A549 (cell line): Measurements from ENCODE around the gene TRMT2A. TPM values are rescaled to one million over a fixed set of nuclear protein-coding genes. Genes with fewer than 3 reads are reported as not detected.

ENCODE experiments used
- ATAC-seq, 2 experiments: fragments of 200-7000 bp in 1 of 2; fragments of >200 bp in 1 of 2; cut with Nextera tagmentation in 1 of 2; cut with Tn5 transposase in 1 of 2; 3 replicates each; pipeline versions ENCODE4 v1.8.0 to v1.9.1; 2018 to 2020; ENCODE audit warnings: mild to moderate bottlenecking in 1 of 2, moderate library complexity in 1 of 2
- CTCF ChIA-PET: fragments of 300-600 bp; sonication (Branson Sonifier 250); formaldehyde crosslinking; extraction: SDS; loops from one replicate; lab custom pipeline; 2021; ENCODE audit warnings: antibody characterized with exemption, inconsistent platforms; lab: Yijun Ruan, JAX
- POLR2A ChIA-PET: fragments of 350-600 bp; formaldehyde crosslinking; extraction: SDS; loops from one replicate; lab custom pipeline; 2021; ENCODE audit warnings: antibody characterized with exemption, inconsistent platforms; lab: Yijun Ruan, JAX
- DNase-seq, 2 experiments: peaks; one replicate each; pipeline versions ENCODE4 v3.0.0 to v3.0.0-alpha.2; 2011 to 2016; ENCODE audit warnings: low read depth in 1 of 2, low spot score in 1 of 2
- FAIRE-seq: peaks from 2 replicates; lab custom pipeline; 2011; peaks lifted over from hg19 to GRCh38; lab: Jason Lieb, UNC
- H3K27ac ChIP-seq, 2 experiments: fragments of >200 bp; sonication (Bioruptor Twin); formaldehyde crosslinking; 3 replicates each; pipeline ENCODE4 v1.5.1; 2016 to 2017
- H3K4me1 ChIP-seq: fragments of >200 bp; sonication (Bioruptor Twin); formaldehyde crosslinking; 3 replicates; pipeline ENCODE4 v1.6.1; 2016
- H3K4me2 ChIP-seq: fragments of >200 bp; sonication (Bioruptor Twin); formaldehyde crosslinking; 3 replicates; pipeline ENCODE4 v1.6.1; 2016
- H3K4me3 ChIP-seq: fragments of >200 bp; sonication (Bioruptor Twin); formaldehyde crosslinking; 3 replicates; pipeline ENCODE4 v1.5.1; 2016
- H3K9me3 ChIP-seq: fragments of >200 bp; sonication (Bioruptor Twin); formaldehyde crosslinking; 3 replicates; pipeline ENCODE4 v1.6.1; 2016
- EHMT2 ChIP-seq: fragments of 200-600 bp; sonication (generic); IDR thresholded peaks from 2 replicates; pipeline ENCODE4 v1.6.1; 2016; ENCODE audit warnings: antibody characterized with exemption, low read depth, mild to moderate bottlenecking, moderate library complexity
- EP300 ChIP-seq, 2 experiments: fragments of >200 bp; sonication (Bioruptor Twin); formaldehyde crosslinking; IDR thresholded peaks; 2 replicates in 1 of 2; 3 replicates in 1 of 2; pipeline ENCODE4 v1.6.1; 2016 to 2017
- FOSL2 ChIP-seq, 2 experiments: fragments of 450-650 bp in 1 of 2; fragments of >200 bp in 1 of 2; sonication (Bioruptor Twin) in 1 of 2; formaldehyde crosslinking; IDR thresholded peaks; 2 replicates each; pipeline versions ENCODE4 v1.5.0 to v1.6.1; 2016 to 2020; ENCODE audit warnings: mild to moderate bottlenecking in 1 of 2, moderate library complexity in 1 of 2
- HMGXB4 ChIP-seq: fragments of 250-450 bp; sonication (Bioruptor Pico); IDR thresholded peaks from 2 replicates; pipeline ENCODE4 v1.5.0; 2021; ENCODE audit warnings: mild to moderate bottlenecking, moderate library complexity, borderline replicate concordance
- HOXA7 ChIP-seq: fragments of 250-450 bp; sonication (Bioruptor Pico); IDR thresholded peaks from 2 replicates; pipeline ENCODE4 v1.5.0; 2020; ENCODE audit warnings: mild to moderate bottlenecking, moderate library complexity
- HOXB5 ChIP-seq: fragments of 250-450 bp; sonication (Bioruptor Pico); IDR thresholded peaks from 2 replicates; pipeline ENCODE4 v1.5.0; 2020; ENCODE audit warnings: mild to moderate bottlenecking, moderate library complexity
- MAFK ChIP-seq: fragments of 450-650 bp; IDR thresholded peaks from 2 replicates; pipeline ENCODE4 v1.6.1; 2014; ENCODE audit not compliant: partially characterized antibody
- MAX ChIP-seq: IDR thresholded peaks from 2 replicates; pipeline ENCODE4 v1.6.1; 2012
- NFE2L2 ChIP-seq: fragments of 150-350 bp; conservative IDR thresholded peaks from 2 replicates; pipeline ENCODE4 v1.6.1; 2014; ENCODE audit warnings: low read length
- PHF8 ChIP-seq: fragments of 200-600 bp; sonication (generic); IDR thresholded peaks from 2 replicates; pipeline ENCODE4 v1.6.1; 2016; ENCODE audit warnings: low read depth, mild to moderate bottlenecking, antibody characterized with exemption, moderate library complexity, borderline replicate concordance
- POLR2A ChIP-seq: IDR thresholded peaks from 2 replicates; pipeline ENCODE4 v1.6.1; 2012; ENCODE audit warnings: mild to moderate bottlenecking, low read length
- POLR2AphosphoS2 ChIP-seq: conservative IDR thresholded peaks from 2 replicates; pipeline ENCODE4 v1.6.1; 2012; ENCODE audit warnings: low read length, improper control_type of control experiment, inconsistent platforms
- RAD21 ChIP-seq, 2 experiments: fragments of >200 bp in 1 of 2; sonication (Bioruptor Twin) in 1 of 2; formaldehyde crosslinking in 1 of 2; IDR thresholded peaks in 1 of 2; conservative IDR thresholded peaks in 1 of 2; 2 replicates in 1 of 2; 3 replicates in 1 of 2; pipeline ENCODE4 v1.6.1; 2012 to 2018; ENCODE audit warnings: inconsistent platforms in 1 of 2
- RCOR1 ChIP-seq: fragments of 150-350 bp; IDR thresholded peaks from 2 replicates; pipeline ENCODE4 v1.6.1; 2014; ENCODE audit warnings: antibody characterized with exemption, low read length, low read depth
- RNF2 ChIP-seq: fragments of 200-600 bp; sonication (generic); IDR thresholded peaks from 2 replicates; pipeline ENCODE4 v1.6.1; 2016; ENCODE audit warnings: low read depth, mild to moderate bottlenecking, antibody characterized with exemption, moderate library complexity, borderline replicate concordance
- SMC3 ChIP-seq: fragments of >200 bp; sonication (Bioruptor Twin); formaldehyde crosslinking; IDR thresholded peaks from 3 replicates; pipeline ENCODE4 v1.6.1; 2018; ENCODE audit warnings: inconsistent platforms
- ZFP36 ChIP-seq: fragments of 450-650 bp; IDR thresholded peaks from 2 replicates; pipeline ENCODE4 v1.6.1; 2014; ENCODE audit warnings: borderline replicate concordance; ENCODE audit not compliant: partially characterized antibody
- ZNF302 ChIP-seq: fragments of 250-450 bp; sonication (Bioruptor Pico); IDR thresholded peaks from 2 replicates; pipeline ENCODE4 v1.9.0; 2021; ENCODE audit warnings: inconsistent platforms, mild to moderate bottlenecking, moderate library complexity
- ZSCAN20 ChIP-seq: fragments of 250-450 bp; sonication (Bioruptor Pico); IDR thresholded peaks from 2 replicates; pipeline ENCODE4 v1.8.0; 2022; ENCODE audit warnings: mild to moderate bottlenecking, moderate library complexity
- WGBS: methylation state at CpG from one replicate; pipeline ENCODE4 v1.1.6; 2017; ENCODE audit errors: missing lambda C conversion rate; 5-methylcytosine and 5-hydroxymethylcytosine counted together
- polyA plus RNA-seq, 4 experiments: library from polyadenylated mRNA; depleted of rRNA in 3 of 4; stranded (reverse); fragments of >200 nt; fragmentation: RNase III in 1 of 4; extraction: RNeasy Plus Mini Kit Qiagen cat#74134 plus additional on column Dnase treatment in 1 of 4; gene quantifications; 2 replicates in 3 of 4; 3 replicates in 1 of 4; pipeline ENCODE4 v1.2.3, GENCODE V29; 2011 to 2017
- TF ChIP-seq, protein P1 (sequence below): IDR thresholded peaks from 2 replicates; pipeline ENCODE4 v1.6.1; 2012; ENCODE audit warnings: low read depth, borderline replicate concordance
- TF ChIP-seq, protein P2 (sequence below): fragments of 250-450 bp; sonication (Bioruptor Pico); IDR thresholded peaks from 2 replicates; pipeline ENCODE4 v1.5.0; 2020; ENCODE audit warnings: low read depth, mild to moderate bottlenecking, moderate library complexity

Gene TRMT2A
- polyA plus RNA-seq, 2 of the 4 experiments (the other 2 are of a cell fraction) = 12.3 to 28.8 TPM

DNA sequence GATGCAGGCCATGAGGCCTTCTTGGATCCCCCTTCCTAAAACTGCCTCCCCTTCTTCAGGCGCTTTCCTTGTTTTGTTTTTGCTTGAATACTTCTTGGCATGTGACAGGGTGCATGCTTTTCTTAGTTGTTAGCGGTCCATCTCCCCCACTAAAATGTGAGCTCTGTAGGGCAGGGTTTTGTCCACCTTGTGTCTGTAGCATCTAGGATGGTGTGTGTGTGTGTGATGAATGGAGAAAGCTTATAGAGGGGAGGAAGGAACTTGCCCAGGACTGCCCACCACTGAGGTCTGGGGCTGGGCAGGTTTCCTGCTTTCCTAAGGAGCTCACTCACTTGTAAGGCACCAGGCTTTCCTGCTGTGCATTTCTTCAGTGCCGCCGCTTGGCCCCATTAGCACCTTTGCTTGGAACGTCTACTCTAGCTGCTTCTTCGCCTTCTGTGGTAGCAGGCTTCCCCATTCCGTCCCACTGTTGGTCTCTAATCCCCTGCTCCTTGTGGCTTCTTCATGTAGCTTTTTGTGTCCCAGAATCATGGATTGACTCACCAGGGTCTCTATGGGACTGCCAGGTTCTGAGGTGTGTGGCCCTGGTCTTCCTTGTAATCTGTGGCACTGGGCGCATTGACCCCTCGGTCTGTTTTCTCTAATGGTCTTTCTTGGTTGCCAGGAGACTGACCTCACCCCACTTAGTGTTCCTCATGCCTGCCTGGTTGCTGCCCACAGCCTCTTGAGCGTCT is 33.7 kb downstream of the TRMT2A start:
- ChIA-PET CTCF (interaction anchor here (2.5 kb wide), 1 partner anchor 28 kb away, joined by 7 read pairs; no protein-coding TSS in a partner anchor), POLR2A (no interaction called here)
- H3K4me3 ChIP-seq = no peak overlapping the region
- no peaks in the 10 kb centered on the region for H3K9me3 ChIP-seq
- peaks cover 16% of the 10 kb centered on the region; the same call in 2 of the 3 replicates for H3K4me1 ChIP-seq
- no peak overlapping the region for H3K27ac ChIP-seq
- H3K4me2 ChIP-seq = no peak overlapping the region
- WGBS = 95% methylated on average over 9 of the region's 10 CpGs
- TF ChIP-seq ZFP36 (no peak), MAFK (no peak), RNF2 (no peak), EHMT2 (no peak), HOXB5 (CRISPR knock-in tag) (no peak), POLR2A (no peak), ZSCAN20 (CRISPR knock-in tag) (no peak), HMGXB4 (no peak), FOSL2 (IDR thresholded peaks at IDR 0.05) (no peak), FOSL2 (CRISPR knock-in tag; IDR thresholded peaks at IDR 0.05) (no peak)
- TF ChIP-seq, protein P1, sequence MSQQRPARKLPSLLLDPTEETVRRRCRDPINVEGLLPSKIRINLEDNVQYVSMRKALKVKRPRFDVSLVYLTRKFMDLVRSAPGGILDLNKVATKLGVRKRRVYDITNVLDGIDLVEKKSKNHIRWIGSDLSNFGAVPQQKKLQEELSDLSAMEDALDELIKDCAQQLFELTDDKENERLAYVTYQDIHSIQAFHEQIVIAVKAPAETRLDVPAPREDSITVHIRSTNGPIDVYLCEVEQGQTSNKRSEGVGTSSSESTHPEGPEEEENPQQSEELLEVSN = no peak
- FAIRE-seq = no peak
- no peak for DNase-seq
- no peak for ATAC-seq

DNA sequence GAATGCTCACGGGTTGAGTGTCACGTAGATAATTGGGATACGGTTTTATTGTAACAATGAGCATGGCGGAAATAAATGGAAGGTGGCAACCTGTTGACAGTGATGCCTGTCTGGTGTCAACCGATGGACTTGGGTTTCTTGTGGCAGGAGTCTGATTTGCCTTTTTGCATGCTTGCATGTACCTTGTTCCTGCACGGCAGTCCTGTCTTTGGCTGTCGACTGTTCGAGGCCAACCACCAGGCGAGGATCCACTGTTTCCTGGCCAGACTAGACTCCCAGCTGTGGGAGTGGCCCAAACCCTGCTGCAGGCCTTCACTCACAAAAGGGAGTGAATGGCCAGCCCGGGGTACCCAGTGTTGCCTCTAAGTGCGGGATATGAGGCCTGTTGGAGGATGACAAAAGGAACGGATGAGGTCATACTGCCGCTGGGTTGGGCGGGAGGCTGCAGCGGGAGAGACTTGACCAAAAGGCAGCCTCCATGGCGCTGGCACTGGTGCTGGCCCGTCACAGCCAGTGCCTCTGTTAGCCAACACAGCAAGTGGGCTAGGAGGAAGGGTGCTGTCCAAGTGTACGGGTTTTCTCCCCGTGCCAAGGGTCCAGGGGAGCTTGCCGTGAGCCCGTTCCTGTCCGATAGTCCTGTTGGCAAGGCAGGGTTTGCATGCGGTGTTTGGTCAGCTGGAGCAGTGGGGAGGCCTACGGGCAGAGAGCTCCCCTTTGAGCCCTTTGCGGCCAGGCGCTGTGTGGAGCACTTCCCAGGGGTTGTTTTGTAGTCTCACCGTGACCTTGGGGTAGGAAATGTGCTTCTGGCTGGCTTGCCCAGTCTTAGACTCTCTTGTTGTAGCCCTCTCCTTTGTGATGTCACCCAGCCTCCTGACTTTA is 36.0 kb downstream of the TRMT2A start:
- Histone ChIP-seq H3K4me2 (peak overlapping the region; percentile 97), H3K4me3 (peak overlapping the region; percentile 61), H3K4me1 (peaks cover 16% of the 10 kb centered on the region; the same call in 2 of the 3 replicates), H3K9me3 (no peaks in the 10 kb centered on the region), H3K27ac (peak overlapping the region; percentile 96 to 100)
- CTCF ChIA-PET = interaction anchor here (2.5 kb wide), 1 partner anchor 30 kb away, joined by 7 read pairs; no protein-coding TSS in a partner anchor
- ATAC-seq = peak; percentile 6 to 9; a peak in 3 of 6 replicates
- POLR2A ChIA-PET = no interaction called here
- peak; percentile 5 to 30 for DNase-seq
- TF ChIP-seq MAX = peak; percentile 49; the same call in 1 of the 2 replicates
- TF ChIP-seq MAFK = no peak
- no peak for FAIRE-seq
- WGBS = 6% methylated on average over 12 of the region's 27 CpGs

DNA sequence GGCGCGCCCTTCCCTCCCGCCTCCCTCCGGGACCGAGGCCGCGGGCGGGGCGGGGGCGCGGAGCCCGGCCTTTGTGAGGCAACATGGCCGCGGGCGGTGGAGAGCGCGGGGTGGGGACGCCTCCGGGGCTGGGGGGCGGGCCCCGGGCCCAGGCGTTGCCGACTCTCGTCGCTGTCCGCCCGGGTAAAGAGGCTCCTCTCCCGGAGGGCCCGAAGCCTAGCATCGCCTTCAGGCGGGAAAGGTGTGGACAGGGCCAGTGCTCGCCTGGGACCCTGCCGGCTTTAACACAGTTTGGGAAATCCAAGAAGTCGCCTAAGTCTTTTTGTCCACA is 36.6 kb downstream of the TRMT2A start:
- CTCF ChIA-PET = no interaction called here

More for the DNA sequence above, 36.6 kb downstream of the TRMT2A start:
- Histone ChIP-seq H3K4me1 (peaks cover 16% of the 10 kb centered on the region; the same call in 2 of the 3 replicates), H3K4me3 (peak overlapping the region; percentile 61), H3K4me2 (peak overlapping the region; percentile 97), H3K27ac (peak overlapping the region; percentile 96 to 100), H3K9me3 (no peaks in the 10 kb centered on the region)
- TF ChIP-seq RCOR1 = no peak
- no peak for TF ChIP-seq ZSCAN20 (CRISPR knock-in tag)
- TF ChIP-seq POLR2AphosphoS2 = no peak
- no peak for TF ChIP-seq RNF2
- TF ChIP-seq NFE2L2 = no peak
- TF ChIP-seq SMC3 = no peak
- TF ChIP-seq FOSL2 (IDR thresholded peaks at IDR 0.05) = no peak
- no peak for TF ChIP-seq FOSL2 (CRISPR knock-in tag; IDR thresholded peaks at IDR 0.05)
- TF ChIP-seq, protein P2, sequence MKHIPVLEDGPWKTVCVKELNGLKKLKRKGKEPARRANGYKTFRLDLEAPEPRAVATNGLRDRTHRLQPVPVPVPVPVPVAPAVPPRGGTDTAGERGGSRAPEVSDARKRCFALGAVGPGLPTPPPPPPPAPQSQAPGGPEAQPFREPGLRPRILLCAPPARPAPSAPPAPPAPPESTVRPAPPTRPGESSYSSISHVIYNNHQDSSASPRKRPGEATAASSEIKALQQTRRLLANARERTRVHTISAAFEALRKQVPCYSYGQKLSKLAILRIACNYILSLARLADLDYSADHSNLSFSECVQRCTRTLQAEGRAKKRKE = no peak
- TF ChIP-seq EP300 (IDR thresholded peaks at IDR 0.05) = no peak
- TF ChIP-seq RAD21 (conservative IDR thresholded peaks at IDR 0.05 in 1 of 2, IDR thresholded peaks at IDR 0.05 in 1 of 2) = no peak
- TF ChIP-seq HOXA7 = no peak
- TF ChIP-seq PHF8 = no peak
- no peak for TF ChIP-seq ZNF302 (CRISPR knock-in tag)
- DNase-seq (peak; percentile 36 to 50), FAIRE-seq (no peak), ATAC-seq (peak; percentile 50 to 72)
- POLR2A ChIA-PET = interaction anchor here (1.0 kb wide), 1 partner anchor 23 kb away, joined by 3 read pairs; no protein-coding TSS in a partner anchor
- whole genome bisulfite sequencing = 20% methylated on average over 1 of the region's 34 CpGs
